Activated CD8-positive, alpha-beta memory T cell treated with anti-CD3 and anti-CD28 coated beads, Interleukin-2, amount 50 U/mL, for 1 hour (primary cell): Measurements from ENCODE around the gene RHOBTB1.
"Not testable (repeated sequence)": the region's sequence is repeated elsewhere in the genome, so short reads cannot be mapped to it uniquely, and the experiment has no call there.

Source experiments
- DNase-seq: peaks from one replicate; pipeline ENCODE4 v3.0.0-alpha.2; 2020; ENCODE audit errors: extremely low read depth

The RHOBTB1 gene

DNA sequence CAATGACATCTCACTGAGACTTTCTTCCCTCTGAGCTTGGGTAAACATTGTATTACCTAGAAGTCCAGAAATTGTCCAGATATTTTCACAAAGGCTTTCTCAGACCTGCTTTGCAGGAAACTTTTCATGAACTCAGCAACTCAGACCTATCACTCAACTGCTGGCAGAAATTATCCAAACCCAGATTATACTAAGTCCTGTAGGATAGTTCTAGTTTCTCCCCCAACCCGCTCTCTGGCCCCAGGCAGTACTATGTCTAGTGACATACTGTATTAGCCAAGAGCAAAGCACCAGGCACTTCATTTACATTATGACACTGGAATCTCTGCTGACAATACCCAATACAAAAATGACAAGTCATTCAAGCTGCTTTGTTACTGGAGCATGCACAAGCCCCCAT lies 75.0 kb downstream of the RHOBTB1 start:
- no peak for DNase-seq

DNA sequence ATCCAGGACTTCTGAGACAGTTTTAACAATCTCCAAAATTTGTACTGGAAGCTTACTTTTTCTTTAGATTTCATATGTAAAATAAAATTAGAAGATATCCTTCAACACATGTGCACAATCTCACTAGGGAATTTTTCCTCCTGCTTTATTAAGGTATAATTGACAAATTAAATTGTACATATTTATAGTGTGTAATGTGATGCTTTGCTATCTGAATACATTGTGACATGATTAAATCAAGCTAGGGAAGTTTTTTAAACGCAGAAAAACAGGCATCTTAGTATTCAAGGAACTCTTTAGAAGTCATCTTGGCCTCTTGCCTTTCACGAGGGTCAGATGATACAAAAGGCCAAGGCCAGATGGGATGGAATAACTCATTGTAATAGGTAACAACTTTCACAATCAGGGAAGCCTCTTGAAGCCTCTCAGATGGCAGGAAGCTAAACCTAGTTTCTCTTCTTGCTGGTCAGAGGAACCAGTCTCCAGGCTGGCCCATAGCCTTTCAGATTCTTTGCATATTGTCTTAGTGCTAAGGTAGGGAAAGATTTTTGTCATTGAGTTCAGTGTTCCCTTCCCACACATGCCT lies 78.7 kb downstream of the RHOBTB1 start:
- no peak for DNase-seq

DNA sequence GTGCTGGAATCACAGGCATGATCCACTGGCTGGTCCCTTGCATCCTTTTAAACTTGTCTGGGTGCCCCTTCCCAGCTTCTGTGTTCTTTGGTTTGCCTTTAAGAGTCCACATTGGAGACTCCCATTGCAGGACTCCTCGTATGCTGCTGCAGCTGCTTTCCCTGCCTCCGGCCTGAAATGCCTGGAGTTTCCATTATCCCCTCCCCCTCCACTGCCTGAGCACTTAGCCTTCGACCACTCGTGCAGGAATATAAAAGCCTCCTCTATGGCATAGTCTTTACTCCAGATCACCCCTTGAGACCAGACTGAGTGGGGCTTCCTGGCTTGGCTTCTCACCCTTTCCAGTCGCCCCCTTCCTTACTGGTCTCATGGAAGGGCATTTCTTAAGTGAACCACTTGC lies 80.2 kb downstream of the RHOBTB1 start:
- no peak for DNase-seq

DNA sequence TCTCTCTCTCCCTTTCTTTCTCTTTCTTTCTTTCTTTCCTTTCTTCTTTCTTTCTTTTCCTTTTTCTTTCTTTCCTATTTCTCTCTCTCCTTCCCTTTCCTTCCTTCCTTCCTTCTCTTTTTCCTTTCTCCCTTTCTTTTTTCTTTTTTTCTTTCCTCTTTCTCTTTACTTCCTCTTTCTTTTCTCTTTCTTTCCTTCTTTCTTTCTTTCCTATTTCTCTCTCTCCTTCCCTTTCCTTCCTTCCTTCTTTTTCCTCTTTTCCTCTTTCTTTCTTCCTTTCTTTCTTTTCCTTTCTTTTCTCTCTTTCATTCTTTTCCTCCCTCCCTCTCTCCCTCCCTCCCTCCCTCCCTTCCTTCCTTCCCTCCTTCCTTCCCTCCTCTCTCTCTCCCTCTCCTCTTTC lies 81.5 kb downstream of the RHOBTB1 start:
- no peak for DNase-seq

DNA sequence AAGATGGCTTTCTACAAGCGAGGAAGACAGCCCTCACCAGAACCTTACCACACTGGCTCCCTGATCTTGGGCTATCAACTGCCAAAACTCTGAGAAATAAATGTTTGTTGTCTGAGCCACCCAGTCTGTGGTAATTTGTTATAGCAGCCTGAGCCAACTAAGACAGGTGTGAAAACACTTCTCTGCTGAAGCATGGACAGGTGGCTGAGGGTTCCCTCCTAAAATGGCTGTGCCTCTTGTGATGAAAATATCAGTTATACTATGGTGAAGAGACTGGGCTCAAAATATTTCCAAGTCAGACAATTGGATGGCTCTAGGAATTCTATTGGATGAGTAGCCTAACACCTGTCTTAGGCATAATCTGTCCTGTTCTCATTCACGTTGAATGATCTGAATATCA lies 87.6 kb downstream of the RHOBTB1 start:
- DNase-seq = no peak

DNA sequence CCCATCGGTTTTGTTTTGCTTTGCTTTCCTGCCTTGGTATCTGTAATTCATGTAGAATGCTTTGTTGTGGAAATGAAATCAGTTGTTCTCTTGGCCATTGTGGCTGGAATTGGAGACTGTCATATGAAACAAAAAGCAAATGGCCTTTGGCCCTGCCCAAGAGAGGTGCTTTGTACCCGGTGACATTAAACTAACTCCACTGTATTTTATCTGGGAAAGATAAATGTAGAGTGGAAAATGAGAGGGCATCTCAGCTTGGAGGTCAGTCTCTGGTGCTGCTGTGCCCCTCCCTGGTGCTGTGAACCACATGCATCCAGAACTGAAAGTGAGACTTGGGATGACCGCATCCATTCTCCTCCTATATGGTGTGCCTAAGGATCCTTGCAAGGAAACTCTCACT lies 90.3 kb downstream of the RHOBTB1 start:
- DNase-seq = no peak

DNA sequence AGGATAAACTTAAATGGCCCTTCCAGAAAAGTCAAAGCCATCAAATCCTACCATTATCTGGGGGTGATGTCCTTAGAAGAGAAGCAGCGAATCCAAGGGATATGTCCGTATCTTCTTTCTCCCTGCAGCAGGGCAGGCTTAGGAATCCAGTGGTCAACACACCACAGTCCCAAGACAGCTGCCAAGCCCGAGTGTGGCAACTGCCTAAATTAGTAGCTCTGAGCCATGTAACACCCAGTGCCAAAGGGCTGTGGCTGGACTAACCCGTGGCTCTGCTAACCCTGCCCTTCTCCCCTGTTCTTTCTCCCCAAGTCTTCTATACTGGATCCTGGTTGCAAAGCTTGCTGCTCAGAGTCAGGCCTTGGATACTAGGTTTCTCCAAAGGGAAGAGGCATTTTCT lies 90.9 kb downstream of the RHOBTB1 start:
- no peak for DNase-seq

DNA sequence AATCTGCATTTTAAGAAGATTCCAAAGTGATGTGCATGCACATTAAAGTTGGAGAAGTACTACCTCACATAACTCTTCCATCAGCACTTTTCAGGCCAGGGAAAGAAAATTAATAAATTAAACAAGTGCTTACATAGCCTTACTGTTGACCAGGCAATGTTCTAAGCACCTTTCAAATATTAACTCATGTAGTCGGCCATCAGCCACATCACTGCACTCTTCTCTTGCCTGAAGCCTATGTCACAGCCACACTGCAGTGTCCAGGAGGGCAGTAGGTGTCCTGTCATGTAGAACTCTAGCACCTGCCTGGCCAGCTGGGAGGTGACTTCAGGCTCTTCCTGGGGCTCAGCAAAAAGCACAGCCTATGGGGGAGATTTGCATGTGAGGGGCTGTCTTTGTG lies 94.2 kb downstream of the RHOBTB1 start:
- no peak for DNase-seq

DNA sequence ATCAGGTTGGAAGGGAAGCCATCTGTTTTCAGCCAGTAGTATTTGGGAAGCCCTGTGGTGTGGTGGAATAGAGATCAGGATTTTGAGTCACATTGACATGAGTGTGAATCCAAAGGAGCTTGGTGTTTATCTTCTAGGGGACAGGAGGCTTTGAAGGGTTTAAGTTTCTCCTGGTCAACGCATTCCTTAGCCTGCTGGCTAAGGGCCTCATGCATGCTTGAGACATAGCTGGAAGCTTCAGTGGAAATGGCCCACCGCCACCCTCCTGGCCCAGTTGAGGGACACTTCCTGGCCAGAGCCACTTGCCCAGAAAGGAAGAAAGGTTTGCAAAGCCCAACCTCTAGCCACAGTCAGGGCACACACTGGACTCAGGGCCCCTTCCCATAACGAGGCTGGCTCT lies 94.8 kb downstream of the RHOBTB1 start:
- no peak for DNase-seq

DNA sequence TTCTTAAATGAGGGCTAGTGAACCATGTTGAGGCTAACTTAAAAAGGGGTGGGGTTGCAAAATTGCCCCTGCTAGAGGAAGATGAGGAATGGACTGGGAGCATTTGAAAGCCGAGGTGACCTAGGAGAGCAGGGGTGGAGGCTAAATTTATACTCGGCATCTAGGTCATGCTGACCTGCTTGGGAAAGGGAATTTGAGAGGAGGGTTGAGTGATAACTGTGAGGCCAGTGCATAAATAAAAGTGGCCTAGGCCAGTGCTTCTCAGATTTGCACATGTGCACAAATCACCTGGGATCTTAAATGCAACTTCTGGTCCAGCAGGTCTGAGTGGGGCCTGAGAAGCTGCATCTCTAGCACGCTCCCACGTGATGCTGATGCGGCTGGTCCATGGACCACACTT lies 95.3 kb downstream of the RHOBTB1 start:
- DNase-seq = no peak

DNA sequence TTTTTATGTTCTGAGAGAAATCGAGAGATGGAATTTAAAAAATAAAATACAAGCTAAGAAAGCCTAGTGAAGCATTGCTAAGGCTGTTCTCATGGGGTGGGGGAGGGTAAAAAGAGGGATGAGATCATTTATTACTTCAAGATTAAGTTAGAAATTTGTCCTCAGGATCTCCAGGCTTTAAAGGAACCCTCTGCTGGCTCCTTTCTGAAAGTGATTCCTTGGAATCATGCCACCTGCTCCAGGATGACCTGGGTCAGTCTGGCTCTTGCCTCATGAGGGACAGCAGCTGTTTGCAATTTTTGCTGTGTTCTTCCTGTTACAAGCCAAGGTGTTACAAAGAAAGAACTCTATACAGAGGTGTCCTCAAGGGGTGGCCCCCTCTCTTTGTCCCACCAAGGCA lies 95.9 kb downstream of the RHOBTB1 start:
- DNase-seq = no peak

DNA sequence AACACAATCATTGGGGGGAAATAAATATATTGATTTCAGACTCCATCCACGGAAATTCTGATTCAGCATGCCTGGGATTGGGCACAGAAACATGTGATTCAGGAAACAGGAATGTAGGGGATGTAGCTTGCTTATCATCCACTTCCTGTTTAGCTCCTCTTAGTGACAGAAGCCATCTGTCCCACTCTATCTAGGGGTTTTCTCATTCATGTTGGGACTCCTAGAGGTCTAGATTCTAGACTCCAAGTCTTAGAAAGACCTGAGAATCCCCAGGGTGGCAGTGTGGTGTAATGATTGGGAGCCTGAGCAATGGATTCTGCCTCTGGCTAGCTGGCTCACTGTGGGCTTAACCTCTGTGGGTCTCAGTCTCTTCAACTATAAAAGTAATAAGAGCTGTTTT lies 97.8 kb downstream of the RHOBTB1 start:
- DNase-seq = no peak

DNA sequence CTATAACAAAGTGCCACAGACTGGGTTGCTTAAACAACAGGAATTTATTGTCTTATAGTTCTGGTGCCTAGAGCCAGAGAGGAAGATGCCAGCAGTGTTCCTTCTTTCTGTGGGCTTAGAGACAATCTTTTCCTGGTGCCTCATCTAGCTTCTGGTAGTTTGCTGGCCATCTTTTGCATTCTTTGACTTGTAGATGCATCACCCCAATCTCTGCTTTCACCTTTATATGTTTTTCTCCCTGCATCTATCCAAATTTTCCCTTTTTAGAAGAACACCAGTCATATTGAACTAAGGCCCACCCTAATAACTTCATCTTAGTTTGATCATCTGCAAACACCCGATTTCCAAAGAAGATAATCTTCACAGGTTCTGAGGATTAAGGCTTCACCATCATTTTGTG lies 98.9 kb downstream of the RHOBTB1 start:
- DNase-seq = no peak

DNA sequence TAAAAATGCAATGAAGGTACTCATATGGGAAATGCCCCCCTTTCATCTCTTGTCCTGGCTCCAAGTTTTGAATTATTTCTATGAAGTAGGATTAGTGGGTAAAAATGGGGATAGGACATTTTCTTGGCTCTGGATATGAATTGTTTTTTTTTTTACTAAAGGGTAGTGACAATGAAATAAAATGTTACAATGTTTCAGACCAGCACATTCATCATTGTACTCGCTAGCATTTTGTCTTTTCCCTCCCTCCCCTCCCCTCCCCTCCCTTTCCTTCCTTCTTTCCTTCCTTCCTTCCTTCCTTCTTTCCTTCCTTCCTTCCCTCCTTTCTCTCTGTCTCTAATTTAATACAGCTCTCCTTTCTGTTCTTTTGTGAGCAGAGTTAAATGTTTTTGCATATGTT lies 101.3 kb downstream of the RHOBTB1 start:
- no peak for DNase-seq

DNA sequence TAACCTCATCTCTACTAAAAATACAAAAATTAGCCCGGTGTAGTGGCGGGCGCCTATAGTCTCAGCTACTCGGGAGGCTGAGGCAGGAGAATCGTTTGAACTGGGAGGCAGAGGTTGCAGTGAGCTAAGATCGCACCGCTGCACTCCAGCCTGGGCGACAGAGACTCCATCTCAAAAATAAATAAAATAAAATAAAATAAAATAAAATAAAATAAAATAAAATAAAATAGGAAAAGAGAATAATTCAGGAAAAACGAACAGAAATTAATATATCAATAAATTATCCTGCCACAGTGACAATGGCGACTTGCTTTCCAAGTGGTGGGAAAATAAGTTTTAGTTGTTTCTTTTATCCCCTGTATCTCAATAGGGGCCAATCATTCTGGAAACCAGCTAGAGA lies 102.8 kb downstream of the RHOBTB1 start:
- not testable (repeated sequence) for DNase-seq

DNA sequence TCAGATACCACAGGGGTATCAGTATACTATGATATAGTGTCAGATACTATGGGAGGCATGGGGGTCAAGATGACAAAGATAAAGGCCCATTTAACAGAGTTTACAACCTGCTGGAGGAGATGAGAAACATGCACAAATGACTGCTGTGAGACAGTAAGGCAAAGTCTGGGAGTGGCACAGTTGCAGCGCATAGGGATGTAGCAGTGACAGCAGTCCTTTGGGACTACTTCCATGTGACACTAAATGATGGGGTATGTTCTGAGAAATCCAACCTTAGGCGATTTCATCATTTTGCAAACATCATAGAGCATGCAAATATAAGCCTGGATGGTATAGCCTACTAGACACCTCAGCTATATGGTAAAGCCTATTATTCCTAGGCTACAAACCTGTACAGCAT lies 108.9 kb downstream of the RHOBTB1 start:
- DNase-seq = no peak

DNA sequence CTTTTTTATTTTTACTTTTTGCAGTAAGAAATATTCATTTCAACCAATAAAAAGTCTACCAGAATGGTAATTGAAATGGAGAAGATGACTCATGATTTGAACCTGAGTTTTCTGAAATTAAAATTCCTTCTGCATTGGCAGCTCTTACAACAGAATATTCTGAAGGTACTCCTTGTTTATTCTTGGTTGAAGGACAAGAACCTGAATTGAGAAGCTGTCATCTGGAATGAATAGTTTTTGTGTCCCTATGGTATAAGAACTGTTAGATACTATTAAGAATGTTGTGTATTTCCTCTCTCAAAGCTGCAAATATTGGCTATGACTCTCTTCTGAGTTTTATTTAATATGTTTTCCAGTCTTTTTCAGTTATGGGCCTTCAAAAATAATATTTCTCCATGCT lies 109.6 kb downstream of the RHOBTB1 start:
- DNase-seq = no peak

DNA sequence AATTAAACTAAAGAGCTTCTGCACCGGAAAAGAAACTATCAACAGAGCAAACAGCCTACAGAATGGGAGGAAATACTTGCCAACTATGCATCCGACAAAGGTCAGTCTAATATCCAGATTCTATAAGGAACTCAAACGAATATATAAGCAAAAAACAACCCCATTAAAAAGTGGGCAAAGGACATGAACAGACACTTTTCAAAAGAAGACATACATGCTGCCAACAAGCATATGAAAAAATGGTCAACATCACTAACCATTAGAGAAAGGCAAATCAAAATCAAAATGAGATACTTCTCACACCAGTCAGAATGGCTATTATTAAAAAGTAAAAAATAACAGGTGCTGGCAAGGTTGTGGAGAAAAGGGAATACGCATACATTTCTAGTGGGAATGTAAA lies 111.8 kb downstream of the RHOBTB1 start:
- DNase-seq = not testable (repeated sequence)

DNA sequence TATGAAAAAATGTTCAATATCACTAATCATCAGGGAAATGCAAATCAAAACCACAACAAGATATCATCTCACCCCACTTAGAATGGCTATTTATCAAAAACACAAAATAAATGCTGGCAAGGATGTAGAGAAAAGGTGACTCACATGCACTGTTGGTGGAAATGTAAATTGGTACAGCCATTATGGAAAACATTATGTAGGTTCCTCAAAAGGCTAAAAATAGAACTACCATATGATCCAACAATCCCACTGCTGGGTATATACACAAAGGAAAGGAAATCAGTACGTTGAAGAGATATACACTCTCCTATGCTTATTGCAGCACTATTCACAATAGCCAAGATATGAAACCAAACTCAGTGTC lies 115.5 kb downstream of the RHOBTB1 start:
- DNase-seq = no peak

DNA sequence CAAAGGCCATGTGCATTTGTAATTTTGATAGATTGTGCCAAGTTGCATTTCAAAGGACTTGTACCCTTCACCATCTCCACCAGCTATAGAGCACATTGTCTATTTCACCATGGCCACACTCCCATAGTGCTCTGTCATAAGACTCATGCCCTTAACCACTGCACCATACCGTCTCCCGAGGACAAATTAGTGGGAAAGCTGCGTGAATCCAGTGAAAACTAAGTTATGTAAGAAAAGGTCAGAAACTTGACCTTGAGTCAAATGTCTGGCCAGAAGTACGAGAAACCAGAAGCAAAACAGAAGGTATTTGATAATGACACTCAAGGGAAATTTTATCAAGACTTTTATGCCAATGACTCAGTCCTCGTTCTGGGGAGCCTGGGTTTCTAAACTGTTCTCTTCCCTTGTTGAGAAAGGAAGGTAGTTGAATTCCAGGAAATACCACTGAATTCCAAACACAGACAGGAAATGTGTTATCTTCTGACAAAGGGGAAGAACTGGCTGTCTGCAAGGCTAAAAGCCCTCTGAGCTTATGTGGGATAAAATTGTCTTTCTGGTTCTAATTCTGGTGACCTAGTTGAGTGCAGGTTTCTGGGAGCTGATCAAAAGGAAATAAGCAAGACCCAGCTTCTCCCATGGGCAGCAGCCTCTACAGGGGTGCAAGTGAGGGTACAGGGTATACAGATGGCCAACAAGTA lies 116.0 kb downstream of the RHOBTB1 start:
- no peak for DNase-seq

DNA sequence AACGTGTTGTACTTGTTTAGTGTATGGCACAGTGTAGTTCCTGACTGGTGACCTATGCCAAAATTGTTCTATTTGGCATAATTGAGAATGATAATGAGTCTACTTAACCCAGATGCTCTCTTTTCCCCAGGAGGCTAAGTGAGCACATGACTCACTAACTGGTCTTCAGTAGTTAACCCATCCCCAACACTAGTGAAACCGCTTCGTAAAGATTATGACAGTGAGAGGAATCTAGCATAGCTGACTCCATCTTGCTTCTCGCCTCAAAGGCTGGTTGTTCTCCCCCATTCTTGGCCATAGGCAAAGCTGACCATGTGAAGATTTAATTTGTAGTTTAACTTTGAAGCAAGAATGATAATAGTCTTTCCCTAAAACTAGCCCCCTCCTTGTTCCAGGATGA lies 118.5 kb downstream of the RHOBTB1 start:
- no peak for DNase-seq

DNA sequence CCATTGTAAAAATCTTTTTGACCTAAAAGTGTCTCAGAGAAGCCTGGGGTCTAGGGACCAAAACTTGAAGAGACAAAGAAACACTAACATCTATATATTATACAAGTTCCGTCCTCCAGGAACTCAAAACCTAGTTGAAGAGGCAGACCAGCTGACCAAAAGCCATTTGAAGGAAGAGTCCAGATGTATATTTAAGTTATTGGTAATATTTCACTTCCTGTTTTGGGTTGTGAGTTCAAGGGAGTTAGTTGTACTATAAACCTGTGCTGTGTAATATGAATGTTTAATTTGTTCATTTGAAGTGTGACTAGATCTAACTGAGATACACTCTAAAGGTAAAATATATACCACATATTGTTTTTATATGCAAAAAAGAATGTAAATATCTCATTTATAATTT lies 120.7 kb downstream of the RHOBTB1 start:
- no peak for DNase-seq

DNA sequence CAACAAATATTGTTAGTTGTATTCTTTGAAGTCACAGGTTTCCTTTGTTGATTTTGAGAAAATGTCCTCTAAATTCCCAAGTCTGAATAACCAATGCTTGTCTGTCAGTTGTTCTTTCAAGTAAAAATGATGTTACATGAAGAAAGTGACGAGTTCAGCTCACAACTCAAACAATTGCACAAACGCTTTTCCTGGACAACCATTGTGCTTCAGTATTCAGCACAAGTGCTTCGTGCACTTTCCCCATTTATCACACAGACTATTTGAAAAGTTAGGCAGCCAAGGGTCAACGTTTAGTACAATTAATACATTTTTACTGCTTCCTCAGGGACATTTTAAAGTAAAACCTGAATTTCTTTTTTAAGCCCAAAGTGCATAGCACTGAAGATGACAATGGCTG lies 121.2 kb downstream of the RHOBTB1 start:
- DNase-seq = no peak

DNA sequence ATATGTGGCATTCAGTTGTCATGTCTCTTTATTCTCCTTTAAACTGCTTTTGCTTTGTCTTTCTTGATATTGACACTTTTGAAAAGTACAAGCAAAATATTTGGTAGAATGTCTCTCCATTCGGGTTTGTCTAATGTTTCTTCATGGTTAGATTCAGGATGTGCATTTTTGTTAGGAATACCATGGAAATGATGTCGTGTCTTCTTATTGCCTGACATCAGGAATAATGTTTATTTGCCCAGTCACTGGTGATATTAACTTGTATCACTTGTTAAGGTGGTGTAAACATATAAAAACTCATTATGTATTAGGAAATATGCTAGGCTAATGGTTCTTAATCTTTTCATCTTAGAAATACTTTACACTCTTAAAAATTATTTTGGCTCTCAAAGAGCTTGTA lies 122.3 kb downstream of the RHOBTB1 start:
- no peak for DNase-seq
